HEK293T (cell line): ENCODE results near the gene NYAP1.

Experiments used
- CTBP1 ChIP-seq: fragments of 450-650 bp; IDR thresholded peaks from 2 replicates; pipeline ENCODE4 v1.6.1; 2016; ENCODE audit warnings: borderline replicate concordance
- ELF4 ChIP-seq: fragments of 450-650 bp; IDR thresholded peaks from 2 replicates; pipeline ENCODE4 v1.6.1; 2017; ENCODE audit warnings: antibody characterized with exemption
- FOXK2 ChIP-seq: fragments of 450-650 bp; IDR thresholded peaks from 2 replicates; pipeline ENCODE4 v1.6.1; 2016; ENCODE audit warnings: mild to moderate bottlenecking
- FOXM1 ChIP-seq: fragments of 450-650 bp; IDR thresholded peaks from 2 replicates; pipeline ENCODE4 v1.6.1; 2017; ENCODE audit warnings: mild to moderate bottlenecking, borderline replicate concordance
- NFRKB ChIP-seq: fragments of 450-650 bp; IDR thresholded peaks from 2 replicates; pipeline ENCODE4 v1.6.1; 2016; ENCODE audit warnings: mild to moderate bottlenecking, moderate library complexity
- SP1 ChIP-seq: fragments of 450-650 bp; IDR thresholded peaks from 2 replicates; pipeline ENCODE4 v1.6.1; 2017

DNA sequence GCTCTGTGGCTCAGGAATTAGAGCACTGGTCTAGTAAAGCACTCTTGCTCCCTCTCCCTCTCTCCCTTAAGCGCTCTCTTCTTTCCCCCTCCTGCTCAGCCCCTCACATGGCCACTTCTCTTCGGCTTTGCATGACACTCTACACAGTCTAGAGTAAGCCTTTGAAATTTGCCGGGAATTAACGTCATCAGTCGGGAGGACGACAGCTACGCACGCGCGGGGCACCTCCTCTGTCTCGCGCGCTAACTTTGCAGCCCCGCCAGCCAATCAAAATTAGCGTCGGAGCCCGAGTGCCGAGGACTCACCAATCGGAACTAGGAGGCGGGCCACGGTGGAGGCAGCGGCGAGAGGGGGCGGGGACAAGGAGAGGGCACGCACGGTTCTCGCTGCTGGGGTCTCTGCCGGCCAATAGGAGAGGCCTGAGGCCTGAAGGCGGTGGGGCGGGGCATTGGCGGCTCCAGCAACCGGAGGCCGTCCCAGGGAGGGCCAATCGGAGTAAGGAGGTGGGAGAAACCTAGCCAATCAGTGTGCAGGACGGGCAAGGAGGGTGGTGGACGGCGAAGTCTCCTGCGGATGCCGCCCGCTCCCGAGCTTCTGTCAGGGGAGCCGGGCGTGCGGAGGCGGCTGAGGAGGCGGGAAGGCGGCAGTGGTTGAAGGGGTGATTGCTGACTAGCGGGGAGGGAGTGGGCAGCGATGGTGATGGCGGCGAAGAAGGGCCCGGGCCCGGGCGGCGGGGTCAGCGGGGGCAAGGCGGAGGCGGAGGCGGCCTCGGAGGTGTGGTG, 55.1 kb downstream of the NYAP1 start, which contains the start of gene AGFG2:
- TF ChIP-seq FOXK2 (no peak), FOXM1 (no peak), SP1 (no peak), CTBP1 (no peak), NFRKB (no peak), ELF4 (no peak)
